IMR-90 (cell line): Measurements from ENCODE around the gene MTUS2. TPM values are rescaled to one million over a fixed set of nuclear protein-coding genes. Genes with fewer than 3 reads are reported as not detected.

Source experiments
- ATAC-seq: fragments of 200-7000 bp; cut with Tn5 transposase; 2 replicates; pipeline ENCODE4 v1.9.1; 2020; ENCODE audit warnings: low read depth, mild to moderate bottlenecking, moderate library complexity
- BruUV-seq: library from RNA; stranded (reverse); fragments of 400-500 nt; replicated peaks from 2 replicates; lab custom pipeline; 2021; lab: Mats Ljungman, UMichigan
- CTCF ChIA-PET: fragments of 300-600 bp; formaldehyde crosslinking; extraction: SDS; loops from one replicate; lab custom pipeline; 2021; ENCODE audit warnings: antibody characterized with exemption; lab: Yijun Ruan, JAX
- POLR2A ChIA-PET: fragments of 300-600 bp; sonication (Branson Sonifier 250); formaldehyde crosslinking; loops from one replicate; lab custom pipeline; 2022; ENCODE audit warnings: antibody characterized with exemption; ENCODE audit not compliant: unreplicated experiment; lab: Charles Lee
- DNase-seq: peaks from one replicate; pipeline ENCODE4 v3.0.0; 2013
- H2AFZ ChIP-seq: replicated peaks from 2 replicates; pipeline ENCODE3; 2013; ENCODE audit warnings: low read length, mild to moderate bottlenecking; ENCODE audit not compliant: poor library complexity
- H2AK5ac ChIP-seq: 2 replicates; pipeline ENCODE4 v1.6.1; 2013; ENCODE audit warnings: low read depth, low read length, inconsistent platforms
- H2AK9ac ChIP-seq: replicated peaks from 2 replicates; pipeline ENCODE3; 2013; ENCODE audit warnings: mild to moderate bottlenecking, low read depth, low read length, moderate library complexity; ENCODE audit not compliant: poor library complexity
- H2BK120ac ChIP-seq: 2 replicates; pipeline ENCODE4 v1.6.1; 2013; ENCODE audit warnings: low read depth, low read length, inconsistent platforms
- H2BK15ac ChIP-seq: 3 replicates; pipeline ENCODE4 v1.6.1; 2013; ENCODE audit warnings: low read depth, low read length, inconsistent platforms
- H2BK20ac ChIP-seq: 2 replicates; pipeline ENCODE4 v1.6.1; 2013; ENCODE audit warnings: low read depth, mild to moderate bottlenecking, inconsistent platforms, low read length, moderate library complexity
- H2BK5ac ChIP-seq: 2 replicates; pipeline ENCODE4 v1.6.1; 2013; ENCODE audit warnings: mild to moderate bottlenecking, low read depth, low read length, inconsistent platforms; ENCODE audit not compliant: poor library complexity, severe bottlenecking
- H3K14ac ChIP-seq: replicated peaks from 2 replicates; pipeline ENCODE4 v1.6.1; 2013; ENCODE audit warnings: low read depth, low read length, inconsistent platforms
- H3K18ac ChIP-seq: 2 replicates; pipeline ENCODE4 v1.6.1; 2013; ENCODE audit warnings: low read depth, low read length, control low read depth
- H3K23ac ChIP-seq: 2 replicates; pipeline ENCODE4 v1.6.1; 2013; ENCODE audit warnings: low read depth, low read length, inconsistent platforms
- H3K27ac ChIP-seq: 2 replicates; pipeline ENCODE4 v1.5.1; 2013; ENCODE audit warnings: mild to moderate bottlenecking, control low read depth, low read length; ENCODE audit not compliant: insufficient read depth
- H3K27me3 ChIP-seq: 2 replicates; pipeline ENCODE4 v1.6.1; 2013; ENCODE audit warnings: low read length; ENCODE audit not compliant: control insufficient read depth, insufficient read depth
- H3K36me3 ChIP-seq: 2 replicates; pipeline ENCODE4 v1.6.1; 2013; ENCODE audit warnings: low read length, mixed read lengths; ENCODE audit not compliant: control insufficient read depth, insufficient read depth
- H3K4ac ChIP-seq: 2 replicates; pipeline ENCODE4 v1.6.1; 2013; ENCODE audit warnings: low read depth, low read length, inconsistent platforms
- H3K4me1 ChIP-seq: 2 replicates; pipeline ENCODE4 v1.6.1; 2013; ENCODE audit warnings: low read length, mixed read lengths; ENCODE audit not compliant: control insufficient read depth, insufficient read depth
- H3K4me2 ChIP-seq: 2 replicates; pipeline ENCODE4 v1.6.1; 2013; ENCODE audit warnings: low read depth, mild to moderate bottlenecking, control low read depth, low read length, moderate library complexity
- H3K4me3 ChIP-seq: 2 replicates; pipeline ENCODE4 v1.5.1; 2013; ENCODE audit warnings: low read depth, mild to moderate bottlenecking, control low read depth, low read length, moderate library complexity; ENCODE audit not compliant: insufficient read depth
- H3K56ac ChIP-seq: 2 replicates; pipeline ENCODE4 v1.6.1; 2013; ENCODE audit warnings: low read length, inconsistent platforms; ENCODE audit not compliant: insufficient read depth; ENCODE audit errors: extremely low read depth
- H3K79me1 ChIP-seq, 2 experiments: 2 replicates each; pipeline ENCODE4 v1.6.1; 2013; ENCODE audit warnings: low read length in 2 of 2, inconsistent platforms in 1 of 2, low read depth in 1 of 2
- H3K9ac ChIP-seq: 2 replicates; pipeline ENCODE4 v1.6.1; 2013; ENCODE audit warnings: low read depth, low read length, control low read depth
- H3K9me1 ChIP-seq: 2 replicates; pipeline ENCODE4 v1.6.1; 2013; ENCODE audit warnings: low read length, inconsistent platforms; ENCODE audit not compliant: insufficient read depth
- H3K9me3 ChIP-seq: 2 replicates; pipeline ENCODE4 v1.6.1; 2013; ENCODE audit warnings: low read length; ENCODE audit not compliant: control insufficient read depth, insufficient read depth
- H4K20me1 ChIP-seq: 2 replicates; pipeline ENCODE4 v1.6.1; 2013; ENCODE audit warnings: low read length, inconsistent platforms; ENCODE audit not compliant: insufficient read depth
- H4K5ac ChIP-seq: 2 replicates; pipeline ENCODE4 v1.6.1; 2013; ENCODE audit warnings: mild to moderate bottlenecking, low read depth, low read length, control low read depth
- H4K8ac ChIP-seq, 2 experiments: 2 replicates each; pipeline ENCODE4 v1.6.1; 2013; ENCODE audit warnings: low read depth in 2 of 2, low read length in 2 of 2, control low read depth in 1 of 2, inconsistent platforms in 1 of 2
- H4K91ac ChIP-seq: 2 replicates; pipeline ENCODE4 v1.6.1; 2013; ENCODE audit warnings: low read depth, low read length, inconsistent platforms; ENCODE audit not compliant: insufficient read depth
- BHLHE40 ChIP-seq: fragments of 150-350 bp; IDR thresholded peaks from 2 replicates; pipeline ENCODE4 v1.6.1; 2016; ENCODE audit warnings: mild to moderate bottlenecking, low read depth, low read length
- CEBPB ChIP-seq: IDR thresholded peaks from 2 replicates; pipeline ENCODE4 v1.6.1; 2012; ENCODE audit warnings: low read depth, low read length, improper control_type of control experiment
- ELK1 ChIP-seq: fragments of 150-350 bp; IDR thresholded peaks from 2 replicates; pipeline ENCODE4 v1.6.1; 2016; ENCODE audit warnings: low read depth, mild to moderate bottlenecking, low read length, moderate library complexity, borderline replicate concordance
- FOS ChIP-seq: fragments of 150-350 bp; IDR thresholded peaks from 2 replicates; pipeline ENCODE4 v1.6.1; 2016; ENCODE audit warnings: low read depth, low read length
- MAFK ChIP-seq: IDR thresholded peaks from 2 replicates; pipeline ENCODE4 v1.6.1; 2012; ENCODE audit warnings: low read depth, low read length, improper control_type of control experiment
- MAZ ChIP-seq: IDR thresholded peaks from 2 replicates; pipeline ENCODE4 v1.6.1; 2012; ENCODE audit warnings: low read depth, mild to moderate bottlenecking, low read length, improper control_type of control experiment, moderate library complexity, borderline replicate concordance
- MXI1 ChIP-seq: IDR thresholded peaks from 2 replicates; pipeline ENCODE4 v1.6.1; 2012; ENCODE audit warnings: low read depth, mild to moderate bottlenecking, low read length, moderate library complexity, borderline replicate concordance
- NFE2L2 ChIP-seq: fragments of 150-350 bp; IDR thresholded peaks from 2 replicates; pipeline ENCODE4 v1.6.1; 2016; ENCODE audit warnings: low read depth, mild to moderate bottlenecking, low read length
- POLR2A ChIP-seq: IDR thresholded peaks from 2 replicates; pipeline ENCODE4 v1.6.1; 2012; ENCODE audit warnings: mild to moderate bottlenecking, low read depth, low read length
- RAD21 ChIP-seq: IDR thresholded peaks from 2 replicates; pipeline ENCODE4 v1.6.1; 2012; ENCODE audit warnings: low read length, improper control_type of control experiment
- RCOR1 ChIP-seq: IDR thresholded peaks from 2 replicates; pipeline ENCODE4 v1.6.1; 2012; ENCODE audit warnings: mild to moderate bottlenecking, low read length, improper control_type of control experiment; ENCODE audit not compliant: insufficient replicate concordance
- RFX5 ChIP-seq: IDR thresholded peaks from 2 replicates; pipeline ENCODE4 v1.8.0; 2012; ENCODE audit warnings: low read depth, mild to moderate bottlenecking, low read length, moderate library complexity
- SMC3 ChIP-seq: fragments of 150-350 bp; IDR thresholded peaks from 2 replicates; pipeline ENCODE4 v1.6.1; 2016; ENCODE audit warnings: low read depth, mild to moderate bottlenecking, antibody characterized with exemption, low read length, moderate library complexity
- USF2 ChIP-seq: fragments of 150-350 bp; IDR thresholded peaks from 2 replicates; pipeline ENCODE4 v1.6.1; 2017; ENCODE audit warnings: mild to moderate bottlenecking, antibody characterized with exemption, low read length, low read depth
- WGBS, 2 experiments: methylation state at CpG; one replicate each; pipeline versions ENCODE4 v1.1.5 to v1.1.7; 2013; ENCODE audit warnings: missing lambda C conversion rate in 2 of 2; ENCODE audit not compliant: insufficient read length in 1 of 2; ENCODE audit errors: extremely low coverage in 2 of 2; 5-methylcytosine and 5-hydroxymethylcytosine counted together
- dilution Hi-C: fragments of 300-500 bp; cut with HindIII; formaldehyde crosslinking; loops from one replicate; pipeline ENCODE4 v1.14.3; 2018; ENCODE audit warnings: low sequenced_read_pairs; ENCODE audit not compliant: unreplicated experiment
- in situ Hi-C: fragments of 300-500 bp; cut with MboI; formaldehyde crosslinking; loops from 3 replicates; pipeline ENCODE4 v1.14.3; 2019; ENCODE audit warnings: low sequenced_read_pairs, inconsistent platforms, mixed read lengths
- intact Hi-C: fragments of 100-400 bp; cut with micrococcal nuclease; formaldehyde crosslinking; loops from 2 replicates; pipeline ENCODE4 v1.10.0; 2022
- polyA plus RNA-seq, 3 experiments: library from polyadenylated mRNA; depleted of rRNA; stranded (reverse); fragments of >200 nt; gene quantifications; 2 replicates each; pipeline ENCODE4 v1.2.3, GENCODE V29; 2012; ENCODE audit warnings: low replicate concordance in 1 of 3
- total RNA-seq: library from RNA; depleted of rRNA; stranded (reverse); fragments of >200 nt; gene quantifications from 2 replicates; pipeline ENCODE4 v1.2.3, GENCODE V29; 2012

Gene MTUS2
- total and polyA plus RNA-seq, 2 of the 4 experiments (the other 2 are of a cell fraction), result under 0.01 to 0.02 TPM

- H2BK5ac ChIP-seq, result no peak overlapping the region
- no peak for TF ChIP-seq MAFK
- no peak for TF ChIP-seq FOS
- TF ChIP-seq BHLHE40, result no peak
- no peak for TF ChIP-seq SMC3
- TF ChIP-seq RFX5, result no peak
- no peak for TF ChIP-seq POLR2A
- no peak for TF ChIP-seq CEBPB
- TF ChIP-seq ELK1, result no peak
- TF ChIP-seq RAD21, result no peak
- no peak for TF ChIP-seq RCOR1
- TF ChIP-seq MXI1, result no peak
- no peak for TF ChIP-seq MAZ
- no peak for TF ChIP-seq NFE2L2
- TF ChIP-seq USF2, result no peak
- no peak overlapping the region for H3K23ac ChIP-seq
- no peak overlapping the region for H2AK5ac ChIP-seq
- no peaks in the 10 kb centered on the region for H3K27me3 ChIP-seq
- no peaks in the 10 kb centered on the region for H3K79me1 ChIP-seq
- ChIA-PET CTCF (no interaction called here), POLR2A (no interaction called here)
- H3K56ac ChIP-seq, result no peak overlapping the region
- no peak overlapping the region for H4K8ac ChIP-seq
- peaks cover 12% of the 10 kb centered on the region; the same call in 1 of the 2 replicates for H3K9me3 ChIP-seq
- no peak overlapping the region for H2AK9ac ChIP-seq
- H3K4me1 ChIP-seq, result no peaks in the 10 kb centered on the region
- H2BK20ac ChIP-seq, result no peak overlapping the region
- dilution Hi-C loops, result no loop called here
- ATAC-seq (no peak), DNase-seq (no peak)
- H2BK15ac ChIP-seq, result no peak overlapping the region
- H3K9me1 ChIP-seq, result no peaks in the 10 kb centered on the region
- in situ Hi-C loops, result no loop called here
- H3K4me3 ChIP-seq, result no peak overlapping the region
- intact Hi-C loops, result no loop called here
- WGBS, 2 experiments, result 0% methylated on average over 1 of the region's 6 CpGs; no CpG with 5 or more reads in 1 of the 2 experiments
- H3K18ac ChIP-seq, result no peak overlapping the region
- no peak overlapping the region for H4K91ac ChIP-seq
- H4K20me1 ChIP-seq, result no peaks in the 10 kb centered on the region
- H2AFZ ChIP-seq, result no peak overlapping the region
- H2BK120ac ChIP-seq, result no peak overlapping the region
- BruUV-seq, result no TSS peak
- no peak overlapping the region for H3K4me2 ChIP-seq
- H3K36me3 ChIP-seq, result no peaks in the 10 kb centered on the region
- H3K27ac ChIP-seq, result no peak overlapping the region
- H3K4ac ChIP-seq, result no peak overlapping the region
- H3K9ac ChIP-seq, result no peak overlapping the region
- H4K5ac ChIP-seq, result no peak overlapping the region
- no peak overlapping the region for H3K14ac ChIP-seq
These were observed 55.9 kb downstream of the MTUS2 start for GRCh38 chr13:28875846-28876615.
